Activated CD8-positive, alpha-beta T cell treated with anti-CD3 and anti-CD28 coated beads for 36 hours (primary cell): ENCODE measurements around the gene CD99L2. TPM values are rescaled to one million over a fixed set of nuclear protein-coding genes. Genes with fewer than 3 reads are reported as not detected.

Experiments used
- ATAC-seq: fragments of 200-7000 bp; cut with Tn5 transposase; one replicate; pipeline ENCODE4 v1.10.0; 2021; ENCODE audit warnings: mild to moderate bottlenecking, moderate library complexity
- CTCF ChIA-PET: fragments of 350-600 bp; sonication (Branson Sonifier 250); formaldehyde crosslinking; loops from one replicate; lab custom pipeline; 2021; ENCODE audit warnings: antibody characterized with exemption; lab: Charles Lee
- POLR2A ChIA-PET: fragments of 350-600 bp; sonication (Branson Sonifier 250); formaldehyde crosslinking; loops from one replicate; lab custom pipeline; 2021; ENCODE audit warnings: antibody characterized with exemption; lab: Charles Lee
- DNase-seq: peaks from one replicate; pipeline ENCODE4 v3.0.0-alpha.2; 2020
- H3K27ac Mint-ChIP-seq: one replicate; pipeline ENCODE4 v1.8.0; 2021; ENCODE audit warnings: mild to moderate bottlenecking, mixed read lengths
- H3K27me3 Mint-ChIP-seq: one replicate; pipeline ENCODE4 v1.8.0; 2021; ENCODE audit warnings: mixed read lengths
- H3K36me3 Mint-ChIP-seq: one replicate; pipeline ENCODE4 v1.8.0; 2021; ENCODE audit warnings: low read depth, mixed read lengths
- H3K4me1 Mint-ChIP-seq: one replicate; pipeline ENCODE4 v1.8.0; 2021; ENCODE audit warnings: low read depth, mixed read lengths
- H3K4me3 Mint-ChIP-seq: one replicate; pipeline ENCODE4 v1.8.0; 2021; ENCODE audit warnings: mild to moderate bottlenecking, moderate library complexity, mixed read lengths
- H3K9me3 Mint-ChIP-seq: one replicate; pipeline ENCODE4 v1.8.0; 2021; ENCODE audit warnings: mixed read lengths
- intact Hi-C: fragments of 100-400 bp; cut with micrococcal nuclease; formaldehyde crosslinking; loops from one replicate; pipeline ENCODE4 v1.10.0; 2022
- total RNA-seq, 2 experiments: library from RNA; stranded (reverse); gene quantifications; one replicate each; pipeline ENCODE4 v1.2.3, GENCODE V29; 2021
- TF ChIP-seq, protein P1 (sequence below): fragments of 200-600 bp; IDR thresholded peaks from one replicate; pipeline ENCODE4 v1.8.0; 2022; ENCODE audit warnings: antibody characterized with exemption, mild to moderate bottlenecking

Gene CD99L2
- total RNA-seq, 2 experiments from 2014 or later: 11.9 to 12.6 TPM

DNA sequence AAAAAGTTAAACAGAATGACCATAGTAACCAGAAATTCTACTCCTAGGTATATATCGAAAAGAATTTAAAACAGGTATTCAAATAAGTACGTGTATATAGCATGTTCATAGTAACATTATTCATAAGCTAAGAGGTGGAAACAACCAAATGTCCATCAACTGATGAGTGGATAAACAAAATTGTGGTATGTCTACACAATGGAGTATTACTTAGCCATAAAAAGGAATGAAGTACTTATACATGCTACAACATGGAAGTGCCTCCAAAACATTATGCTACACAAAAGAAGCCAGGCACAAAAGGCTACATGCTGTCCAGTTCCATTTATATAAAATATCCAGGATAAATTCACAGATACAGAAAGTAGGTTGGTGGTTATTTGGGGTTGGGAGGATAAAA is 76.5 kb downstream of the CD99L2 start:
- no peaks in the 10 kb centered on the region for H3K4me1 Mint-ChIP-seq
- peaks cover 26% of the 10 kb centered on the region for H3K36me3 Mint-ChIP-seq
- H3K4me3 Mint-ChIP-seq: no peak overlapping the region
- ChIA-PET POLR2A (no interaction called here), CTCF (no interaction called here)
- ATAC-seq (no peak), DNase-seq (no peak)
- H3K9me3 Mint-ChIP-seq: peaks cover 5% of the 10 kb centered on the region
- no peak overlapping the region for H3K27ac Mint-ChIP-seq
- intact Hi-C loops: no loop called here
- H3K27me3 Mint-ChIP-seq: no peaks in the 10 kb centered on the region
- TF ChIP-seq, protein P1, sequence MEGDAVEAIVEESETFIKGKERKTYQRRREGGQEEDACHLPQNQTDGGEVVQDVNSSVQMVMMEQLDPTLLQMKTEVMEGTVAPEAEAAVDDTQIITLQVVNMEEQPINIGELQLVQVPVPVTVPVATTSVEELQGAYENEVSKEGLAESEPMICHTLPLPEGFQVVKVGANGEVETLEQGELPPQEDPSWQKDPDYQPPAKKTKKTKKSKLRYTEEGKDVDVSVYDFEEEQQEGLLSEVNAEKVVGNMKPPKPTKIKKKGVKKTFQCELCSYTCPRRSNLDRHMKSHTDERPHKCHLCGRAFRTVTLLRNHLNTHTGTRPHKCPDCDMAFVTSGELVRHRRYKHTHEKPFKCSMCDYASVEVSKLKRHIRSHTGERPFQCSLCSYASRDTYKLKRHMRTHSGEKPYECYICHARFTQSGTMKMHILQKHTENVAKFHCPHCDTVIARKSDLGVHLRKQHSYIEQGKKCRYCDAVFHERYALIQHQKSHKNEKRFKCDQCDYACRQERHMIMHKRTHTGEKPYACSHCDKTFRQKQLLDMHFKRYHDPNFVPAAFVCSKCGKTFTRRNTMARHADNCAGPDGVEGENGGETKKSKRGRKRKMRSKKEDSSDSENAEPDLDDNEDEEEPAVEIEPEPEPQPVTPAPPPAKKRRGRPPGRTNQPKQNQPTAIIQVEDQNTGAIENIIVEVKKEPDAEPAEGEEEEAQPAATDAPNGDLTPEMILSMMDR: no peak

DNA sequence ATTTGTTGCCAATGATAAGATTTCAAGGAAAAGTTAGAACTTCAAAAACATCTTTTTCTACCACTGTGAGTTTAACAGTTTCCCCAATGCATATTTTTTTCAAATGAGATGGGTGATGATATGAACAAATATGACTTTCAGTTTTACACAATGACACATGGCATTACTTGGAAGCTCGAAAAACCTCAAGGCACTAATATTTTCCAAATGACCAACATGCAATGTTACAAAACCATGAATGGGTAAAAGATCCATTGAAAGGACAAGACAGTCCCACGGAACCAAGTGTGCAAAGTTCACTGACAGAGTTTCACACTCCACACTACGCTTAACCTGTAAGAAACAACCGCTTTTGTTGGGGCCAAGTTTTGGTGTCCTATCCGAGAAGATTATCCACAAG is 84.5 kb downstream of the CD99L2 start:
- ChIA-PET POLR2A (no interaction called here), CTCF (no interaction called here)
- Mint-ChIP-seq H3K27ac (peak overlapping the region; percentile 71), H3K27me3 (no peaks in the 10 kb centered on the region), H3K36me3 (peaks cover 26% of the 10 kb centered on the region), H3K4me3 (no peak overlapping the region), H3K9me3 (peaks cover 2% of the 10 kb centered on the region), H3K4me1 (peaks cover 10% of the 10 kb centered on the region)
- peak; percentile 1 for DNase-seq
- TF ChIP-seq, protein P1: no peak
- ATAC-seq: peak; percentile 47
- intact Hi-C loops: no loop called here

GRCh38 chrX:150806827-150807226 is 91.6 kb downstream of the CD99L2 start:
- H3K36me3 Mint-ChIP-seq: peaks cover 12% of the 10 kb centered on the region
- DNase-seq (no peak), ATAC-seq (no peak)
- ChIA-PET POLR2A (no interaction called here), CTCF (no interaction called here)
- intact Hi-C loops: no loop called here
- H3K27me3 Mint-ChIP-seq: no peaks in the 10 kb centered on the region
- H3K27ac Mint-ChIP-seq: no peak overlapping the region
- H3K4me1 Mint-ChIP-seq: no peaks in the 10 kb centered on the region
- H3K9me3 Mint-ChIP-seq: no peaks in the 10 kb centered on the region
- H3K4me3 Mint-ChIP-seq: no peak overlapping the region
- TF ChIP-seq, protein P1: no peak

DNA sequence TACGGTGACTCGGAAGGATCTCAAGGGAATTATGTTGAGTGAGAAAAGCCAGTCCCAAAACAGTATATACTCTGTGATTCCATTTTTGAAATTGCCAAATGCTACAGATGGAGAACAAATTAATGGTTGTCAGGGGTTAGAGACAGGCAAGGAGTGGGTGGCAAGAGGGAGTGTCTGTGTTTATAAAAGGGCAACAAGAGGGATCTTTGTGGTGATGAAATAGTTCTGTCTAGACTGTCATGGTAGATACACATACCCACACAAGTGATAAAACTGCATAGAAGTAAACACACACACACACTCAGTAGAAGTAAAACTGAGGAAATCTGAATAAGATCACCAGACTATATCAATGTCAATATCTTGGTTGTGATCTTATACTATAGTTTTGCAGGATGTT is 92.7 kb downstream of the CD99L2 start:
- no peak overlapping the region for H3K4me3 Mint-ChIP-seq
- no peaks in the 10 kb centered on the region for H3K27me3 Mint-ChIP-seq
- intact Hi-C loops: no loop called here
- ATAC-seq (no peak), DNase-seq (no peak)
- peaks cover 15% of the 10 kb centered on the region for H3K36me3 Mint-ChIP-seq
- H3K4me1 Mint-ChIP-seq: no peaks in the 10 kb centered on the region
- CTCF ChIA-PET: no interaction called here
- POLR2A ChIA-PET: no interaction called here
- no peak overlapping the region for H3K27ac Mint-ChIP-seq
- H3K9me3 Mint-ChIP-seq: no peaks in the 10 kb centered on the region
- TF ChIP-seq, protein P1: no peak

- CTCF ChIA-PET: no interaction called here
- POLR2A ChIA-PET: no interaction called here
- H3K27ac Mint-ChIP-seq: no peak overlapping the region
- ATAC-seq: no peak
- peaks cover 3% of the 10 kb centered on the region for H3K9me3 Mint-ChIP-seq
- intact Hi-C loops: no loop called here
- no peak for DNase-seq
- peaks cover 11% of the 10 kb centered on the region for H3K36me3 Mint-ChIP-seq
- no peak overlapping the region for H3K4me3 Mint-ChIP-seq
- H3K4me1 Mint-ChIP-seq: peaks cover 5% of the 10 kb centered on the region
- TF ChIP-seq, protein P1: no peak
- H3K27me3 Mint-ChIP-seq: no peaks in the 10 kb centered on the region
Observed at GRCh38 chrX:150792949-150793527, 105.4 kb downstream of the CD99L2 start.
